ENCODE results near the gene MMP17. TPM values are rescaled to one million over a fixed set of nuclear protein-coding genes. Genes with fewer than 3 reads are reported as not detected.
A peak's percentile ranks its signal among the peaks of the same experiment; 100 is the strongest.

Gene MMP17
- total RNA-seq, 2 experiments from 2014 or later = 0.17 to 0.27 TPM

GRCh38 chr12:131852551-131853299 lies 24.5 kb downstream of the MMP17 start:
- no peak overlapping the region for H3K27ac Mint-ChIP-seq
- Histone ChIP-seq H3K27me3 (ENCODE audit: control insufficient read depth in 1 of 2, insufficient read depth in 2 of 2, low read length in 2 of 2) (no peaks in the 10 kb centered on the region), H3K27ac (ENCODE audit: low read depth in 1 of 2, low read length in 2 of 2) (no peak overlapping the region), H3K4me1 (ENCODE audit: insufficient read depth, low read length) (no peaks in the 10 kb centered on the region), H3K4me3 (ENCODE audit: low read length) (no peak overlapping the region), H3K36me3 (ENCODE audit: insufficient read depth, low read length) (no peaks in the 10 kb centered on the region), H3K9me3 (ENCODE audit: control insufficient read depth in 1 of 2, insufficient read depth in 1 of 2, low read length in 2 of 2) (no peaks in the 10 kb centered on the region)
- ChIA-PET POLR2A (no interaction called here), CTCF (no interaction called here)
- H3K4me3 Mint-ChIP-seq = no peak overlapping the region
- ATAC-seq (ENCODE audit: poor library complexity) = no peak
- no peak for TF ChIP-seq CTCF (IDR thresholded peaks at IDR 0.05)
- no peaks in the 10 kb centered on the region for H3K36me3 Mint-ChIP-seq (ENCODE audit: low read depth)
- peak in 2 of 14 experiments; percentile 18 to 30 for DNase-seq
- H3K9me3 Mint-ChIP-seq = no peaks in the 10 kb centered on the region
- intact Hi-C loops (cut with DNase I, micrococcal nuclease) = no loop called here
- H3K4me1 Mint-ChIP-seq (ENCODE audit: low read depth) = no peaks in the 10 kb centered on the region
- H3K27me3 Mint-ChIP-seq = peaks cover 11% of the 10 kb centered on the region

DNA sequence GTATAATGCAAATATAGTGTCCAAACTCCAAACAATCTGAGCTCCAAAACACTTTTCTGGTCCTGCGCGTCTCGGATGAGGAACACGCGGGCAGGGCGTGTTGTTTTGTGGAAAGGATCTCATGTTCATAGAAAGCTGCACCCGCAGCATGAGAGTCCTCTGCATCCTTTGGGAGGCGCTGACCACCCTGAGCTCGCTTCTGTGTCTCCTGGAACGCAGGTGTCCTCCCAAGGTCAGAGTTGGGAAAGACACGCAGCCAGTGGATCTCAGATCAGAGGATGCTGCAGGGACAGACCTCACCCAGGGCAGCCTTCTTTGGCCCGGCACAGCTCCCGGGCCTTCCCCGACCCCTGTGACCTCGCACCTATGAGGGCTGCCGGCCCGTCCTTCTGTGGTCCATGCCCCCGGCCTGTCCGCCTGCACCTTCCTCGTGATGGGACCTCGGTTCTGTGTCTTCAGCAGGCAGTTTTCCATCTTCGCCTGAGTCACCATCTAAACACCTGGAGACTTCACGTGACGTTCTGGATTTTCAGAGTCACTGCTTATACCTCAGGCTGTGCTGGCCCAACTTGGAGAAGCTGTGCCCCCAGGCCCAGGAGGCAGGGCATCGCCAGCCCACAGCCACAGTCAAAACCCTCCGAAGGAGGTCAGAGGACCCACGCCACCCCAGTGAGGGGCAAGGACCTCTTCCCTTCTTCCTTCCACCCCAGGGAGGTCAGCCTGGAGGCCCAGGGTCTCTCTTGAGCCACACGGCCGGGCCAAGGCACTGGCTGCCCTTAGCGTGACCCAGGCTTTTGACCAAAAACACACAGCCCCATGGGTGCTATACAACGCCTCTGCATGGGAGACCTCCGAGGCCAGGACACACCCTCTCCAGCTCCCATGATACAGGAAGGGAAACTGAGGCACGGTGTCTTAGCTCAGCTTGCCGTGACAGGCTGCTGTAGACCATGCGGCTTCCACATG lies 25.9 kb downstream of the MMP17 start:
- no peaks in the 10 kb centered on the region for H3K36me3 Mint-ChIP-seq (ENCODE audit: low read depth)
- no peak for TF ChIP-seq CTCF (IDR thresholded peaks at IDR 0.05)
- ChIA-PET POLR2A (no interaction called here), CTCF (no interaction called here)
- Histone ChIP-seq H3K36me3 (ENCODE audit: insufficient read depth, low read length) (no peaks in the 10 kb centered on the region), H3K9me3 (ENCODE audit: control insufficient read depth in 1 of 2, insufficient read depth in 1 of 2, low read length in 2 of 2) (peaks cover 0 to 6% of the 10 kb centered on the region in 2 experiments), H3K4me1 (ENCODE audit: insufficient read depth, low read length) (no peaks in the 10 kb centered on the region), H3K27ac (ENCODE audit: low read depth in 1 of 2, low read length in 2 of 2) (no peak overlapping the region), H3K4me3 (ENCODE audit: low read length) (no peak overlapping the region), H3K27me3 (ENCODE audit: control insufficient read depth in 1 of 2, insufficient read depth in 2 of 2, low read length in 2 of 2) (no peaks in the 10 kb centered on the region)
- no peaks in the 10 kb centered on the region for H3K9me3 Mint-ChIP-seq
- H3K4me3 Mint-ChIP-seq = no peak overlapping the region
- DNase-seq (peak in 1 of 14 experiments; percentile 10), ATAC-seq (ENCODE audit: poor library complexity) (no peak)
- no peak overlapping the region for H3K27ac Mint-ChIP-seq
- no peaks in the 10 kb centered on the region for H3K4me1 Mint-ChIP-seq (ENCODE audit: low read depth)
- H3K27me3 Mint-ChIP-seq = peaks cover 14% of the 10 kb centered on the region
- intact Hi-C loops (cut with DNase I, micrococcal nuclease) = no loop called here

DNA sequence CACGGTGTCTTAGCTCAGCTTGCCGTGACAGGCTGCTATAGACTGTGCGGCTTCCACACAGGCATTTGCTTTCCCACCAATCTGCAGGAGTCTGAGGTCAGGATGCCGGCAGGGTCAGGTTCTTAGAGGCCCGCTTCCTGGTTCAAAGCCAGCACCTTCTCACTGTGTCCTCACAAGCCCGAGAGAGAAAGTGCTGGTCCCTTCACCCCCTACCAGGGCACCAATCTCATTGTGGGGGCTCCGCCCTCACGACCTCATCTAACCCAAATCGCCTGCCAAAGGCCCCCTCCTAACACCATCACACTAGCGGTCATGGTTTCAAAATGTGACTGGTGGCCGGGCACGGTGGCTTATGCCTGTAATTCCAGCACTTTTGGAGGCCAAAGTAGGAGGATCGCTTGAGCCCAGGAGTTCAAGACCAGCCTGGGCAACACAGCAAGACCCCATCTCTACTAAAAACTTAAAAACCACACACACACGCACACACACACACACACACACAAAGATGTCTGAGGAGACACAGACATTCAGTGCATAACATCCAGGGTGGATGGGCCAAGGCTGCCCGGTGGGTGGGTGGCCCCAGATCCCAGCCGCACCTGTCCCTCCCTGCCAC lies 26.8 kb downstream of the MMP17 start:
- TF ChIP-seq CTCF (IDR thresholded peaks at IDR 0.05) = no peak
- Histone ChIP-seq H3K27me3 (ENCODE audit: control insufficient read depth in 1 of 2, insufficient read depth in 2 of 2, low read length in 2 of 2) (no peaks in the 10 kb centered on the region), H3K4me1 (ENCODE audit: insufficient read depth, low read length) (no peaks in the 10 kb centered on the region), H3K27ac (ENCODE audit: low read depth in 1 of 2, low read length in 2 of 2) (no peak overlapping the region), H3K36me3 (ENCODE audit: insufficient read depth, low read length) (no peaks in the 10 kb centered on the region), H3K4me3 (ENCODE audit: low read length) (no peak overlapping the region), H3K9me3 (ENCODE audit: control insufficient read depth in 1 of 2, insufficient read depth in 1 of 2, low read length in 2 of 2) (peaks cover 0 to 6% of the 10 kb centered on the region in 2 experiments)
- Mint-ChIP-seq H3K27me3 (peaks cover 14% of the 10 kb centered on the region), H3K36me3 (ENCODE audit: low read depth) (no peaks in the 10 kb centered on the region), H3K9me3 (no peaks in the 10 kb centered on the region), H3K4me1 (ENCODE audit: low read depth) (no peaks in the 10 kb centered on the region), H3K4me3 (no peak overlapping the region), H3K27ac (no peak overlapping the region)
- intact Hi-C loops (cut with DNase I, micrococcal nuclease) = no loop called here
- POLR2A ChIA-PET = no interaction called here
- DNase-seq (no peak), ATAC-seq (ENCODE audit: poor library complexity) (no peak)
- CTCF ChIA-PET = no interaction called here
